HL-60 (cell line): ENCODE data around the gene UNK.

Experiments
- DNase-seq, 2 experiments: peaks; one replicate each; pipeline ENCODE4 v3.0.0-alpha.2; 2010 to 2020; ENCODE audit warnings: low read depth in 1 of 2, low spot score in 1 of 2
- H3K27ac ChIP-seq: fragments of 250-450 bp; sonication (Bioruptor Pico); replicated peaks from 2 replicates; pipeline ENCODE4 v1.5.1; 2020; ENCODE audit warnings: mild to moderate bottlenecking, moderate library complexity
- H3K27me3 ChIP-seq: fragments of 250-450 bp; sonication (Bioruptor Pico); 2 replicates; pipeline ENCODE4 v1.5.1; 2021; ENCODE audit warnings: mild to moderate bottlenecking, moderate library complexity; ENCODE audit not compliant: insufficient read depth, poor library complexity, severe bottlenecking
- H3K4me3 ChIP-seq: replicated peaks from 2 replicates; pipeline ENCODE4 v1.5.1; 2011; ENCODE audit warnings: mild to moderate bottlenecking, control low read depth, low read length; ENCODE audit not compliant: insufficient read depth
- CTCF ChIP-seq: IDR thresholded peaks from one replicate; pipeline ENCODE4 v1.5.1; 2011; ENCODE audit warnings: low read length, control low read depth, inconsistent platforms; ENCODE audit not compliant: insufficient read depth
- GABPA ChIP-seq: IDR thresholded peaks from 2 replicates; pipeline ENCODE4 v1.6.1; 2012; ENCODE audit warnings: low read depth
- POLR2AphosphoS5 ChIP-seq: IDR thresholded peaks from 2 replicates; pipeline ENCODE4 v1.6.1; 2012; ENCODE audit warnings: low read depth
- SPI1 ChIP-seq: IDR thresholded peaks from 2 replicates; pipeline ENCODE4 v1.6.1; 2012; ENCODE audit warnings: low read depth, mild to moderate bottlenecking, borderline replicate concordance
- TF ChIP-seq, protein P1 (sequence below): IDR thresholded peaks from 2 replicates; pipeline ENCODE4 v1.6.1; 2012; ENCODE audit warnings: low read depth; ENCODE audit not compliant: insufficient replicate concordance

The UNK gene

DNA sequence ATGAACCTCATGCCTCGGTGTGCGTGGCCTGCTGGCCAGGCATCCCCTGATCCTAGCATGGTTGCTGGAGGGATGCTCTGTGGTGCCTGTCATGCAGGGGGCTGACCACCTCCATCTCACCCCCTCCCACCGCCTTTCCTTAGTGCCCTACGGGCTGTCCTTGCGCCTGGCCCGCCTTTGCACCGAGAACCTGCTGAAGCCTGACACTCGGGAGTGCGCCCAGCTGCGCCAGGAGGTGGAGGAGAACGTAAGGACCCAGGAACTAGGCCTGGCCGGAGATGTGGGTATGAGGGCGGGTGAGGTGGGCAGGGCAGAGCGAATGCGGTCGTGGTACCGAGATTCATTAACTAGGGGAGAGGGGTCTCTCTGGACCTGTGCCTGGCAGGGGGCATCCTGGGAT, 44.4 kb upstream of the UNK start:
- no peak for DNase-seq
- H3K27ac ChIP-seq, result no peak overlapping the region
- no peak overlapping the region for H3K4me3 ChIP-seq
- no peaks in the 10 kb centered on the region for H3K27me3 ChIP-seq
- TF ChIP-seq GABPA, result no peak
- no peak for TF ChIP-seq CTCF
- TF ChIP-seq SPI1, result no peak
- TF ChIP-seq, protein P1, sequence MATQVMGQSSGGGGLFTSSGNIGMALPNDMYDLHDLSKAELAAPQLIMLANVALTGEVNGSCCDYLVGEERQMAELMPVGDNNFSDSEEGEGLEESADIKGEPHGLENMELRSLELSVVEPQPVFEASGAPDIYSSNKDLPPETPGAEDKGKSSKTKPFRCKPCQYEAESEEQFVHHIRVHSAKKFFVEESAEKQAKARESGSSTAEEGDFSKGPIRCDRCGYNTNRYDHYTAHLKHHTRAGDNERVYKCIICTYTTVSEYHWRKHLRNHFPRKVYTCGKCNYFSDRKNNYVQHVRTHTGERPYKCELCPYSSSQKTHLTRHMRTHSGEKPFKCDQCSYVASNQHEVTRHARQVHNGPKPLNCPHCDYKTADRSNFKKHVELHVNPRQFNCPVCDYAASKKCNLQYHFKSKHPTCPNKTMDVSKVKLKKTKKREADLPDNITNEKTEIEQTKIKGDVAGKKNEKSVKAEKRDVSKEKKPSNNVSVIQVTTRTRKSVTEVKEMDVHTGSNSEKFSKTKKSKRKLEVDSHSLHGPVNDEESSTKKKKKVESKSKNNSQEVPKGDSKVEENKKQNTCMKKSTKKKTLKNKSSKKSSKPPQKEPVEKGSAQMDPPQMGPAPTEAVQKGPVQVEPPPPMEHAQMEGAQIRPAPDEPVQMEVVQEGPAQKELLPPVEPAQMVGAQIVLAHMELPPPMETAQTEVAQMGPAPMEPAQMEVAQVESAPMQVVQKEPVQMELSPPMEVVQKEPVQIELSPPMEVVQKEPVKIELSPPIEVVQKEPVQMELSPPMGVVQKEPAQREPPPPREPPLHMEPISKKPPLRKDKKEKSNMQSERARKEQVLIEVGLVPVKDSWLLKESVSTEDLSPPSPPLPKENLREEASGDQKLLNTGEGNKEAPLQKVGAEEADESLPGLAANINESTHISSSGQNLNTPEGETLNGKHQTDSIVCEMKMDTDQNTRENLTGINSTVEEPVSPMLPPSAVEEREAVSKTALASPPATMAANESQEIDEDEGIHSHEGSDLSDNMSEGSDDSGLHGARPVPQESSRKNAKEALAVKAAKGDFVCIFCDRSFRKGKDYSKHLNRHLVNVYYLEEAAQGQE, result no peak
- no peak for TF ChIP-seq POLR2AphosphoS5

- TF ChIP-seq POLR2AphosphoS5 (no peak), SPI1 (no peak), GABPA (no peak), CTCF (no peak)
- TF ChIP-seq, protein P1, result no peak
- no peak for DNase-seq
- no peak overlapping the region for H3K27ac ChIP-seq
- H3K27me3 ChIP-seq, result no peaks in the 10 kb centered on the region
- H3K4me3 ChIP-seq, result no peak overlapping the region
These were observed 44.0 kb upstream of the UNK start for GRCh38 chr17:75740631-75741077.

- H3K4me3 ChIP-seq, result no peak overlapping the region
- H3K27me3 ChIP-seq, result no peaks in the 10 kb centered on the region
- TF ChIP-seq CTCF, result no peak
- TF ChIP-seq, protein P1, result no peak
- no peak for TF ChIP-seq GABPA
- no peak for TF ChIP-seq POLR2AphosphoS5
- no peak for TF ChIP-seq SPI1
- no peak for DNase-seq
- H3K27ac ChIP-seq, result no peak overlapping the region
These were observed 42.3 kb upstream of the UNK start for GRCh38 chr17:75742337-75742736.
